Myocyte (in vitro differentiated cells): ENCODE measurements around the gene PODXL2. TPM values are rescaled to one million over a fixed set of nuclear protein-coding genes. Genes with fewer than 3 reads are reported as not detected.
A peak's percentile ranks its signal among the peaks of the same experiment; 100 is the strongest.

Experiments used
- DNase-seq: peaks from one replicate; pipeline ENCODE4 v3.0.0-alpha.2; 2012; ENCODE audit warnings: low read depth
- total RNA-seq: library from RNA; depleted of rRNA; stranded (reverse); fragments of >200 nt; gene quantifications from 2 replicates; pipeline ENCODE4 v1.2.3, GENCODE V29; 2014

The PODXL2 gene
- total RNA-seq, 1 donor from 2014 or later, result 4.8 TPM

DNA sequence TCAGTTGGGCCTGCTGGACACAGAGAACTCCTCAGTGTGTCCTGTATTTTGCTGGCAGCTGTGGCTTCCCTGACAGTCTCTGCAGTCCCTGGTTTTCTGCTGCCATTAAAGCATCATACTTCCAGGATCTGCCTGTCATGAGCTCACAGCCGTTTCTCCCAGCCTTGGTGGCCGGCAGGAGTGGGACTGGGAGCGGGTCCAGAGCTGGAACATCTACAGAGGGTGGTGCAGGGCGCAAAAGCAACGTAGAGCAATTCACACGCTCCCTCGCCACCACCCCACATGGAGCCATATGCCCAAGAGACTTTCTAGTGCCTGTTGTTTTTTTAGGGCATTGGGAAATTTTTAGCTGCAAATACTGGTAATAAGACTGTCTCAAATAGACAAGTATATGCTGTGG lies 77.3 kb downstream of the PODXL2 start:
- no peak for DNase-seq

DNA sequence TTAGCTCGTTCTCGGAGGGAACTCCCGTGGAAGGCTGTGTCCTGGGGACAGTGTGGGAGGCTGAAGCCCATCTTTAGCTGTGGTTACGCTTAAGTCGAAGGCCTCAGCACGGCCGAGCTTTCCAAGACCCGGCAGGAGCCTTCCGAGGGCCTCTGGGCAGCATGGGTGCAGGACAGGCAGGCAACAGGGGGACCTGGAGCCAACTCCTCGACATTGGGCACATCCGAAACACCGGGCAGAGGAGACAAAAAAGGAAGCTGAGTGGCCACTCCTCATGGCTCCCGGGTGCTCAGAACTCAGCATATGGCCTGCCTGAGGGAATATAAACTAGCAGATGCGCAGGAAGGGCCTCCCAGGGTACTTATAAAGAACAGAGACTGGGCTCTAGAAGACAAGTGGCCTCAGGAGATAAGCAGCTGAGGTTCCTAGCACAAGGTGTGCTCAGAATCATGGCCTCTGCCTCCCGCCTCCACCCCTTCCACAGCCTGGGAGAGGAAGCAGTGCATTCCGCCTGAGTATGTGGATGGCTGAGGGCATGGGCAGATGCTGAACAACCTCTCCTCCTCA lies 77.9 kb downstream of the PODXL2 start:
- DNase-seq, result no peak

DNA sequence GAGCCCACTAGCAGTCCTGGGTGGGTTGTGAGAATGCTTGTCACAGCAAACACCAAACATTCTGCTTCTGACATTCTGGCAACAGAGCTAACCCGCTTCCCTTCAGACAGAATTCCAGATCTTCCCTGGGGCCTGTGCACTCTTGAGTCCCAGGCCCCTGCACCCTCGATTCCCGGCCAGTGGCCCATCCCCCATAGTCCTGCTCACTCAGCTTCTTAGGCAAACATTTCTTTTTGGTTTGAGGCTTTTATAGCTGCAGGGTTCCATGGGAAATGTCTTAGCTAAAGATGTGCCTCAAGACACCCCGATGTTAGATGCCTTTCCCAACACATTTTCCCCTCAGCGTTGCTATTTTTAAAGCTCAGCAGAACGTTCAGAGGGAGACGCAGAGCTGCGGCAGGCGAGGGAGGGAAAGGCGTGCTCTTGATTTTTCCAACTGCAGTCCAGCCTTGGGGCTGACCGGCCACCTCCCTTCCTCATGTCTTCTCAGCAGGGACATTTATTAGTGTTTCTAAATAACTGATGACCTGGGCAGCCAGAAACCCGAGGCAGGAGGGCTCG lies 78.9 kb downstream of the PODXL2 start:
- DNase-seq, result no peak

DNA sequence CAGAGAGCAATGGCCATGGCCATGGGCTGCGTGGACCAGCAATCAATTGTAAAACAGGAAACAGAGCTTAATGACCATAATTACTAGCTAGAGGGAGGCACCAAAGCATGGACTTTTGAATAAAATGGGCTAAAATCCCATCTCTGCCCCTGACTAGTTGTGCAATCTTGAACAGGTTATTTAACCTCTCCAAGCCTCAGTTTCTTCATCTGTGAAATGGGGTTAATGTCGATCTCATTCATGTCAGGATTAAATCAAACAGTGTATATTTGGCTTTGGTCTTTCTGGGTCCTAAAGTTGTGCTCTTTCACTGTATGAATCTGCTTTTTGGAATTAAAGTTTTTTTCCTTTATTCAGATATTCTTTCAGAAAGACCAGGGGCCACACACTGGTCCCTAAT lies 79.9 kb downstream of the PODXL2 start:
- no peak for DNase-seq

DNA sequence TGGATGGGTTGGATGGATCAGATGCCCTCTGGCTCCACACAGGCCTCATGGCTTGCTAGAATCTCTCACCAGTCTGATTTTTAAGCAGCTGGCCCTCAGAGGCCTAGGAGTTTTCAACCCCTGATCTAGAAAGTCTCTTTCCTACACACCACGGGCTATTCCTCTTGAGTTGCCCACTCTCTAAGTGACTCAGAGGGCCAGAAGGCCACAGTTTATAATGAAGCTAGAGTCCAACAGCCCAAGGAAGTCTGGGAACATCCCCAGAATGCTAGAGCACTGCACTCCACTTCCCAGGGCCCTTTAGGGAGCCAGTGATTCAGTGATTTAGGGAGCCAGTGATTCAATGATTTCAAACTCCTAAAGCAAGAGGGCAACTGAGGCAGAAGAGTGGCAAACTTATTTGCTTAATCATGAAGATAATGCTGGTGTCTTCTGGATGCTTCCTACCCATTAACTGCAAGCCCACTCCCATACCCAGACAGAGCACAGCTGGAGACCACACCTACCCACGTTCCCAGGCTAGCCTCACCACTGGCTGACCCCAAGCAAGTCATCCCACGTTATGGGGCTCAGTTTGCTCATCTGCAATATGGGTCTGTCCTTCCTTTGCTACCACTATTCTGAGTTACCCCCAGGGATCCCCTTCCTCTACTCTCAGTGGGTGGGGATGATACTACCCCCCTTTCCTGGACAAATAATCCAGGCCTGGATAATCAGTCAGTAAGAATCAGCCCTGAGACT lies 80.5 kb downstream of the PODXL2 start:
- DNase-seq, result no peak

DNA sequence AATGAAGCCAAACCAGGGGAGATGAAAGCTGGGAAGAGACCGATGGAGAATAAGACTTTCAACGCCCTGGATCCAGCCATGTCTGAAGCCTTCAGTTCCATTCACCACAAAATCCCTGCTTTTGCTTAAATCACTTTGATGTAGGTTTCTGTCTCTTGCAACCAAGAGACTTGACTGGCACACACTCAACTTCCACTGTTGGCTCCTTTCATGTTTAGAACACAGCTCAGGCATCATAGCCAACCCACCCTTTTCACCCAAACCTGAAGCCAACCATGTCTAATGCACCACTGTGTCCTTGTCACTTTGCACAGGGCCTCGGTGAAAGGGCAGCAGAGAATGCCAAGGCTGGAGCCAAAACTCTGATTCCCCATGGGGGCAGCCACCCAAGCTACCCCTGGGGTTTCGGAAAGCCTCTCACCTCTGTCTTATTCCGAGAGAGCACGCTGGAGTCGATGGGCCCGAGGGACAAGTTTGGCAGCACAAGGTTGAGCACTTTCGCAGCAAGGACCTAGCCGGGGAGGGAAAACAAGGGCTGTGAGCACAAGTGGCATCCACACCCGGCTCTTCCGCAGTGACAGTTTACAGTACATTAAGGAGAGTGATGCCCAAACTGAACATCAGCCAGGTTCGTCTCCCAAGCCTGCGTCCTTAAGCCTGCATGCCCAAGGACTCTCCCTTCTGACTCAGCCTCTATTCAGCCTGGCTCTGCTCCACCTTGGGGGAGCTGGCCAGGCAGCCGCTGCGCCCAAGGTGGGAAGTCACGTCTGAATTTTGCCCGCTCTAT lies 81.4 kb downstream of the PODXL2 start:
- no peak for DNase-seq

DNA sequence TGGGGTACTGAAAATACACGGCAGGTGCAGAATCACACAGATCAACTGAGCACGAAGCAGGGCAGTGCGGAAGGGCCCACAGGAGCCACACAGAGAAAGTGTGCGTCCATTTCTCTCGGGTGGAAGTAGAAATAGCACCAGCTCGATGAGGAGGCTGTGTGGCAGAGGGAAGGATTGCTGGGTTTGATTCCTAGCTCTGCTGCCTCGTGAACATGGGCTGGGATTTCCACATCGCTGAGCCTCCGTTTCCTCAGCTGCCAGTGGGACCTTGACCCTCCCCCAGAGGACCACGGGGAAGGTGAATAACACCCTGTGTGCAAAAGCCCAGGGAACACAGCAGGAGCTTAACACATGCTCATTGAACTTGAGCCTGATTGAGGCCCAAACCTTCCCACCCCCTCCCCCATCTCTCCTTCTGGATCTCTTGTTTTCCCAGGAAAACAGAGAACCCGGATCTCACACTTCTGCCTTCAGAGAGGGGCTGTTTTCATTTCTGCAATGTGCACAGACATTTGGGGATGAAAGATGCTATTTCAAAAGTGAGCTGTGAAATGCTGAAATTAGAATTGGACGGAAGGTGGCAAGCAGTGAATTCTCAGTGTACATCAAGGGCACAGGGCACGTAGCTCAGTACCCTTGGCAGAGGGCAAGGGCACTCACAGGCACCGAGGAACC lies 82.2 kb downstream of the PODXL2 start:
- no peak for DNase-seq

DNA sequence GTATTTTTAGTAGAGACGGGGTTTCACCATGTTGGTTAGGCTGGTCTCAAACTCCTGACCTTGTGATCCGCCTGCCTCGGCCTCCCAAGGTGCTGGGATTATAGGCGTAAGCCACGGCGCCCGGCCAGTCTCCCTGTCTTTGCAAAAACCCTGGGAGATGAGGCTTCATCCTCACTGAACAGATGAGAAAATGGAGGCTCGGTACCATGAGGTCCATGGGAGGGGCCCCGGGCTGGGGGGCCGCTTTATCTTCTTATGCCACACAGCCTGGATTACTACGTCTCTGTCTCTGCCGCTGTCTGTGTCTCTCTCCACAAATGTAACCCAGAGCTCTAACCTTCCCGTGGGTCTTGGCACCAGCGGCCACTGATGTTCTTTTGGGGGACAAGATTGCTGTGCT lies 82.9 kb downstream of the PODXL2 start:
- no peak for DNase-seq

DNA sequence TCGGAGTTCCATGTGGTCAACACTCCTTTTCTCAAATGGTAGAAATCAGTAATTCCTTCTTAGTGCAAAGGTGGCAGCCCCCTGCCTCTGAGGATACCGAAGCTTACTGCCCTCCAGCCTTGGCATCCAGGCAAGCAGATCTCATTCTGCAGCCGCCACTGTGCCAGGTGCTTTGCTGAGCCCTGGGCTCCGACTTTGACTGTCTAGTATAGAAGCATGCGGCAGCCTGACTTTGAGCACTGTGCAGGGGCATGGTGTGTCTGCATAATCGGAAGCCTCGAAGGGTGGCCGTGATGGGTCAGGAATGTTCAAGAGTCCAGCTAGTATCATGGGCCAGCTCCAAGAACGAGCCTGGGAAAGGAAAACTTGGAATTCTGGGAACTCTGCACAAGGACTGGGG lies 83.5 kb downstream of the PODXL2 start:
- no peak for DNase-seq

DNA sequence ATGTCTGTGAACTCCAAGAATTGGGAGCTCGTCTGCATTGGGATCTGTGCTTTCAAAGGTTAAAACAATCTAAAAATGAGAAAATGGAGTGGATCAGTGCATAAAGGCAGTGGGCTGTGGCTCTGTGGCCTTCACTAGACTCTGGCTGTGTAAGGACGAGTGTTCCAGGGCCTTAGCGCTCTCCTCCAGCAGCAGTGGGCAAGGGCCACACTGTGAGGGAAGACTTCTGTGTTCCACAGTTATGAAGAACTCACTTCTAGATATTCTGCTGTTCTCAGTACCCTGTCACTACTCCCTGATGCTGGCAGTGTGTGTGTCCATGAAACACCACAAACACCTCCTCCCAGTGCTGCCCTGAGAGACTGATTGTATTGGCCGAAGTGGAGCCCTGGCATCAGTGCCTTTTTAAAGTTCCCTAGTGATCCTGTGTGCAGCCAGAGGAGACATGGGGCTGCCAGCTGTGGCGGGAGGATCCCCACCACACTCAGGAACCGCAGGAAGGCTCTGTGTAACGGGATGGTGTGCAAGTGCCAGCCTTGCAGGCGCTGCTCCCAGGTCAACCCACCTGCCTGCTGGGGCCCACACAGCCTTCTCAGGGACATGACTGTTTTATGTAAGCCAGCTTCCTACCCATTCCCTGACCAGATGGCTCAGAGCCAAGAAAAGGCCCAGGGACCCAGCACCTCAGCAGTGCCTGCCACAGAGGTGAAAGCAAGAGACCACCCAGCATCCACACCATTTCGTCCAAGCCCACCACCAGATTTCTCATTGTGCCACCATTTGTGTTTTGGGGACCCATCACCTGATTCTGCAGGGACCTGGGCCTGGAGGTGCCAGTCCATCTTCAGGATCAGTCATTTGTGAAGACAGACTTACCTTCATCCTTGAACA lies 84.1 kb downstream of the PODXL2 start:
- DNase-seq, result no peak

DNA sequence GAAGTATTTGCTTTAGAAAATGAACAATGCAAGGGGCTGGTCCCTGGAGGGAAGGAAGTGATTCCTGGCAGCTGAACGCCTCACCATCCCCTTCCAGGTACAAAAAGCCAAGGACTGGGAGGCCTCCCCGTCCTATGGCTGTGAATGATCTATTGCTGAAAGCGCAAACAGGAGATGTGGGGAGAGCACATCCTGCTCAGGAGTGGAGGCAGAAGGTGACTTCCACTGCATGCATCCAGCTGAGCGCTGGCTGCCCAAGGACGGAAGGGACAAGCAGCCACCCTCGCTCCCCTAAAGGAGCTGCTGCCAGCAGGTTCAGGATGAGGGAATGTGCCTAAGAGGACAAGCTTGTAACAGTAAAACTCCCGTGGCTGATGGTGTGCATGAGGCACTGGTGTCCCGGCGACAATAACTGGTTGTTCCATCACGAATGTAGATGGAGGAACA lies 85.2 kb downstream of the PODXL2 start:
- DNase-seq, result no peak

DNA sequence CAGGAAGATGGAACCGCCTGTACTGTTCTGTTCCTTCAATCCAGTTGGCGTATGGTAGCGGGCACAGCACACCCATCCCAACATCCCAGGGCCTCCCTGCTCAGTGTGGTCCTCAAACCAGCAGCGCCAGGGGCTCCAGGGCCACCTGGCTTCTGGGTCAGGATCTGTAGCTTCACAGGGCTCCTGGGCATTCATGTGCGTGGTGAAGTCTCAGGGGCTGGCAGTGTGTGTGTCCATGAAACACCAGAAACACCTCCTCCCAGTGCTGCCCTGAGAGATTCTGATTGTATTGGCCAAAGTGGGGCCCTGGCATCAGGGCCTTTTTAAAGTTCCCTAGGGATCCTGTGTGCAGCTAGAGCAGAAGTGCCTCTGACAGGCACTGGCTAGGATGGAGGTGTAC lies 85.9 kb downstream of the PODXL2 start:
- DNase-seq, result no peak

DNA sequence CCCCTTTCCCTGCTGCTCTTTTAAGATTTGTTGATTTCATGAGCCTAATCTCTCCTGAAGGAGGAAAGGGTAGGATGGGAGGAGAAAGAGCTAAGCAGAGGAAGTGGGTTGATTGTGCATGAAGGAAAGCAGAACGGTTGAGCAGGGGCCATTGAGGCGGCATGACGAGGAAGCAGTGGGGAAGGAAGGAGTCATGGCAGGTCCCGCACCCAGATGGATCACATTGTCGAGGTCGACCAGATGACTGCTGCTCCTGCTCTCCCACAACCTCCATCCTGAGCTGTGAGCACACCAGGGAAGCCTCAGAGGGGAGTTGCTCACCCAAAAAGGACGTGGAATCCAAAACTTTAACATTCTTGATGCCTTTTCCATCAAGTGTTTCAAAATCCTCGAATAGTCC lies 86.5 kb downstream of the PODXL2 start:
- no peak for DNase-seq

DNA sequence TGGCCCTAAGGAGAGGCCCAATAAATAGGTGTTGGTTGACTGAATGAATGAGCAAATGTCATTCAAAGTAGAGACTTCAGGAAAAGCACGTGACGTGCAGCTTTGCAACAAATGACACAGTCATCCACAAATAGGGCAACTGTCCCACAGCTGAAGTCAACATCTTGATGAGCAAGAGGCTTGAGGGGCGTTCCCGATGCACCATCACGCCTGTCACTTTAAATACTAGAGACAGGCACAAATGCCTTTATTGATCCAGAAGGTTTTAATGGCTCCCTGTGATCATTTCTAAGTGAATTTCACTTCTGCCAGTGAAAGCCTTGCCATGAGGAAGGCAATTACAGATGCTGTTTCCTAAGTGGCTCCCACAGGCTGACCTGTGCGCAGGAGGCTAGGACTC lies 87.4 kb downstream of the PODXL2 start:
- peak; percentile 45 for DNase-seq

DNA sequence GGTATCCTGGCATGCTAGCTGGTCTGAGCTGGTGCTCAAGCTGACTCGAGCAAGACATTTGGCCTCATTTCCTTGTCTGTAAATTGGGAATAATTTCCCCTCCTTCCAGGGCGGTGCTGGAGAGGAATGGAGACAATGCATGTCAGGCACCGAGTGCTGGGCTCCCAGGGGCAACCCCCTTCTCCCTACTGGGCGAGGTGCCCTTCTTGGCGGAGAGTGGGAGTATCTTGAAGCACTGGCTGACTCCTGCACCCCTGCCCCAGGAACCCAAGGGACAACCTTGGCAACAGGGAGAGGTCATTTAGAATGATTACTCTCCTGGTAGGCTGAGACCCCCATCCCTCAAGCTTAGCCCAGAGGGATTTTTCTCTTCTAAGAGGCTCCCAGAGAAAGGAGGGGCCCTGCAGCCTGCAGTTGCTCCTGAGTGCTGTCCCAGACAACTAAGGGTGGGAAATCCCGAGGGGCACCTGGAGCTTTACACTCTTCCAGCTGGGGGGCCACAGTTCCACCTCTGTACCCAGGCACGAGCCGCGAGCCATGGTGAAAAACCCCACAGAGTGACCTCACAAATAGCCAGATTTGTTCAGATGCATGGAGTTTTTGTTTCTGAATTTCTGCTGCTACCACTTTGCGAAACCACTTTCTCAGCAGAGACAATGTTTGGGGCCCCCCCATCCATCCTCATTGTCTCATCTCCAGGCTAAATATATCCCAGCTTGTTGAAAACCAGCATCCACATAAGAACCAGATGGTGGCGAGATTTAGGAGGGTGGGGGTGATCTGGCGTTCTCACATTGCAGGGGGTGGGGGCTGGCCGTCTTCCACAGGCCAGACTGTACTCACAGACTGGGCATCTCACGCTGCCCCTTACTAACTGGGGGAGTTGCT lies 88.6 kb downstream of the PODXL2 start:
- peak; percentile 25 for DNase-seq

DNA sequence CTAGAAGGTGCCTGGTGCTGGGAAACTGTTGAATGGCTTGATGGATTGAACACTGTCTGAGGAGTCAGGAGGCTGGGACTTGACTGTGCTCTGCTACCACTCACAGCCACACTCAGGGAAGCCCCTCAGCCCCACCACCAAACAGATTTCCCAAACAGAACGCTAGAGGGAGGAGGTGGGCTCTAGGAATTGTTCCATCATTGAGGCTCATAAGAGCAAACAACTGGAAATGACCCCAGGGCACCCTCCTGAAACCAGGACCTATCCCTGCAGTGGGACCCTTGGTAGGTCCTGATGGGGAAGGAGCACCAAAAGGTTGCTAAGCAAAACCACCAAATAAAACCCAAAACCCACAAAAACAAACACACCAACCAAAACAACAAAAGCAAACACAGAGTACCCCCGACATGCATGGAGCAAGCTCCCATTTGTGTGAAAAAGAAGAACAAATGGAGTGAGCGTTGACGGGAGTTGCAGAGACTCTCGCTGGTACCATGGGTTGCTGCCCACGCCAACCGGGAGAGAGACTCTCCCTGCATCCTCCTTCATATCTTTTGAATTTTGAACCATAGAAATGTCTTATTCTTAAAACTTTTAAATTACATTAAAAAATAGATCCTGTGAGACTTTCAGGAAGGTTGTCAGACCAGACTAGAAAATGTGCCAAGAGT lies 89.4 kb downstream of the PODXL2 start:
- DNase-seq, result no peak

DNA sequence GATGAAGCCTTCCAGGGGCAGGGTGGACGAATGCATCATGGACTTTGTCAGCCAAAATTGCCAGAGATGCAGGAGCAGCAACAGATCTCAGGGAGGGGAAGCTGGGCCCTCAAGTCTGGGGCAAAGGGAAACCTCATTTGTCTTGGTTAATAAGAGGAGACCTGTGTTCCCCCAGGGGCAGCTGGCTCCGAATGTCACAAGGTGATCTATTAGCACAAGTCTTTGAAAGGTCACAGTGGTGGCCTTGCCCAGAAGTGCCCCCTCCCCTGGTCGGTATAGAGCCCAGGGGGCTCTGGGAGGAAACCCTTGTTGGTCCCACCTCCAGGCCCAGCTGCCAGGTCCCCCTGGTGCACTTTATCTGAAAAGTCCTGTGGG lies 89.9 kb downstream of the PODXL2 start:
- DNase-seq, result no peak

DNA sequence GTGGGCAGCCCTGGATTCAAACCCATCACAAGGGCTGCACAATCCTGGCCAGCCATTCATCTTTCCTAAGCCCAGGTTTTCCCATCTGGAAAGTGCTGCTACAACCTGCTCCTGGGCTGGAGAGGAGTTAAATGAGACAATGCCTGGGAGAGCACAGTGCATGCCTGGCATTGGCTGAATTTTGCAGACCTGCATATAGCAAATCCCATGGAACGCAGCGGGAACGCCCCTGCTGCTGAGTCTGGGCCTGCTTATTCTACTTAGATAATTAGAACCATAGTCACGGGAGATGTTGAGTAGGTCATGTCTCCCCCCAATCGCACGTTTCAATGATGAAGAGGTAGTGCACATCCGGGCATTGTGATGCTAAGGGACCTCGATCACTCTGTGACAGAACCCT lies 90.4 kb downstream of the PODXL2 start:
- DNase-seq, result no peak
